T1000 (cell line): ENCODE data around the gene HNRNPM.

Source experiments
- DNase-seq: peaks from one replicate; lab custom pipeline; 2025; ENCODE audit warnings: mixed read lengths; lab: John Stamatoyannopoulos, UW

HNRNPM gene

GRCh38 chr19:8459520-8460270 is 14.9 kb downstream of the HNRNPM start:
- DNase-seq: no peak

GRCh38 chr19:8460516-8461298 is 15.9 kb downstream of the HNRNPM start:
- no peak for DNase-seq

- no peak for DNase-seq
Measured at GRCh38 chr19:8461376-8461775, 16.6 kb downstream of the HNRNPM start.

GRCh38 chr19:8461891-8462290 is 17.1 kb downstream of the HNRNPM start:
- no peak for DNase-seq

- no peak for DNase-seq
Measured at GRCh38 chr19:8462571-8462970, 17.8 kb downstream of the HNRNPM start.

- DNase-seq: no peak
Measured at GRCh38 chr19:8463365-8463764, 18.6 kb downstream of the HNRNPM start.

GRCh38 chr19:8466018-8466417 is 21.2 kb downstream of the HNRNPM start:
- no peak for DNase-seq

- DNase-seq: no peak
Measured at GRCh38 chr19:8468124-8468523, 23.3 kb downstream of the HNRNPM start.

GRCh38 chr19:8468761-8469373 is 24.1 kb downstream of the HNRNPM start:
- DNase-seq: no peak

GRCh38 chr19:8469613-8470368 is 25.0 kb downstream of the HNRNPM start:
- no peak for DNase-seq

- no peak for DNase-seq
Measured at GRCh38 chr19:8473648-8474476, 29.1 kb downstream of the HNRNPM start.

- no peak for DNase-seq
Measured at GRCh38 chr19:8475005-8475404, 30.2 kb downstream of the HNRNPM start.

- DNase-seq: no peak
Measured at GRCh38 chr19:8476524-8476923, 31.7 kb downstream of the HNRNPM start.

GRCh38 chr19:8477889-8478288 is 33.1 kb downstream of the HNRNPM start:
- DNase-seq: no peak

GRCh38 chr19:8478598-8478997 is 33.8 kb downstream of the HNRNPM start:
- DNase-seq: no peak

- DNase-seq: no peak
Measured at GRCh38 chr19:8481201-8481600, 36.4 kb downstream of the HNRNPM start.

GRCh38 chr19:8481616-8482015 is 36.8 kb downstream of the HNRNPM start:
- DNase-seq: no peak

GRCh38 chr19:8482696-8483095 is 37.9 kb downstream of the HNRNPM start:
- no peak for DNase-seq

GRCh38 chr19:8483165-8483564 is 38.4 kb downstream of the HNRNPM start:
- DNase-seq: no peak

GRCh38 chr19:8484331-8484894 is 39.6 kb downstream of the HNRNPM start:
- DNase-seq: no peak
